ENCODE results near the gene TBC1D22A. TPM values are rescaled to one million over a fixed set of nuclear protein-coding genes. Genes with fewer than 3 reads are reported as not detected.

TBC1D22A gene
- total and polyA plus RNA-seq, 7 experiments from 2014 or later = 18.6 to 50.1 (median 39.3) TPM

- POLR2A ChIA-PET = no interaction called here
- peaks cover 0 to 25% (median 0%) of the 10 kb centered on the region in 3 experiments for H3K36me3 ChIP-seq (ENCODE audit: control insufficient read depth in 2 of 3, insufficient read depth in 3 of 3, low read length in 3 of 3)
- H3K4me3 ChIP-seq (ENCODE audit: low read length) = no peak overlapping the region
- Mint-ChIP-seq H3K27me3 (no peaks in the 10 kb centered on the region), H3K4me3 (no peak overlapping the region), H3K27ac (peak overlapping the region in 1 of 9 donors; percentile 36), H3K36me3 (peaks cover 0 to 52% (median 19%) of the 10 kb centered on the region in 5 donors), H3K9me3 (peaks cover 0 to 19% (median 0%) of the 10 kb centered on the region in 11 donors), H3K4me1 (peaks cover 4 to 20% (median 14%) of the 10 kb centered on the region in 7 donors)
- intact Hi-C loops (cut with micrococcal nuclease) = no loop called here
- DNase-seq = no peak
- no peak overlapping the region for H3K27ac ChIP-seq (ENCODE audit: low read depth, low read length)
- ATAC-seq = no peak
- CTCF ChIA-PET = no interaction called here
- H3K4me1 ChIP-seq (ENCODE audit: control insufficient read depth in 2 of 2, insufficient read depth in 2 of 2, low read length in 2 of 2) = no peaks in the 10 kb centered on the region
- H3K9me3 ChIP-seq (ENCODE audit: control insufficient read depth in 2 of 3, low read length in 3 of 3) = no peaks in the 10 kb centered on the region
- no peaks in the 10 kb centered on the region for H3K27me3 ChIP-seq (ENCODE audit: control insufficient read depth in 2 of 2, insufficient read depth in 2 of 2, low read length in 2 of 2)
These were observed 253.2 kb downstream of the TBC1D22A start for GRCh38 chr22:47015589-47016178.

- Histone ChIP-seq H3K27ac (ENCODE audit: low read depth, low read length) (no peak overlapping the region), H3K4me3 (ENCODE audit: low read length) (no peak overlapping the region), H3K9me3 (ENCODE audit: control insufficient read depth in 2 of 3, low read length in 3 of 3) (no peaks in the 10 kb centered on the region), H3K36me3 (ENCODE audit: control insufficient read depth in 2 of 3, insufficient read depth in 3 of 3, low read length in 3 of 3) (peaks cover 0 to 25% (median 0%) of the 10 kb centered on the region in 3 experiments), H3K4me1 (ENCODE audit: control insufficient read depth in 2 of 2, insufficient read depth in 2 of 2, low read length in 2 of 2) (no peaks in the 10 kb centered on the region), H3K27me3 (ENCODE audit: control insufficient read depth in 2 of 2, insufficient read depth in 2 of 2, low read length in 2 of 2) (no peaks in the 10 kb centered on the region)
- intact Hi-C loops (cut with micrococcal nuclease) = no loop called here
- CTCF ChIA-PET = no interaction called here
- no peak for ATAC-seq
- H3K9me3 Mint-ChIP-seq = peaks cover 0 to 19% (median 0%) of the 10 kb centered on the region in 11 donors
- POLR2A ChIA-PET = no interaction called here
- H3K27ac Mint-ChIP-seq = no peak overlapping the region
- H3K4me3 Mint-ChIP-seq = no peak overlapping the region
- no peaks in the 10 kb centered on the region for H3K27me3 Mint-ChIP-seq
- DNase-seq = no peak
- H3K4me1 Mint-ChIP-seq = peaks cover 4 to 18% (median 16%) of the 10 kb centered on the region in 7 donors
- peaks cover 0 to 52% (median 22%) of the 10 kb centered on the region in 5 donors for H3K36me3 Mint-ChIP-seq
These were observed 254.2 kb downstream of the TBC1D22A start for GRCh38 chr22:47016631-47017030.

- Mint-ChIP-seq H3K27me3 (no peaks in the 10 kb centered on the region), H3K27ac (no peak overlapping the region), H3K36me3 (peaks cover 0 to 55% (median 25%) of the 10 kb centered on the region in 5 donors), H3K4me1 (peaks cover 4 to 23% (median 17%) of the 10 kb centered on the region in 7 donors), H3K4me3 (no peak overlapping the region), H3K9me3 (peaks cover 0 to 19% (median 0%) of the 10 kb centered on the region in 11 donors)
- CTCF ChIA-PET = no interaction called here
- DNase-seq (no peak), ATAC-seq (no peak)
- POLR2A ChIA-PET = no interaction called here
- peaks cover 0 to 23% (median 0%) of the 10 kb centered on the region in 3 experiments for H3K36me3 ChIP-seq (ENCODE audit: control insufficient read depth in 2 of 3, insufficient read depth in 3 of 3, low read length in 3 of 3)
- no peaks in the 10 kb centered on the region for H3K27me3 ChIP-seq (ENCODE audit: control insufficient read depth in 2 of 2, insufficient read depth in 2 of 2, low read length in 2 of 2)
- intact Hi-C loops (cut with micrococcal nuclease) = no loop called here
- no peaks in the 10 kb centered on the region for H3K9me3 ChIP-seq (ENCODE audit: control insufficient read depth in 2 of 3, low read length in 3 of 3)
- no peak overlapping the region for H3K27ac ChIP-seq (ENCODE audit: low read depth, low read length)
- H3K4me1 ChIP-seq (ENCODE audit: control insufficient read depth in 2 of 2, insufficient read depth in 2 of 2, low read length in 2 of 2) = no peaks in the 10 kb centered on the region
- no peak overlapping the region for H3K4me3 ChIP-seq (ENCODE audit: low read length)
These were observed 254.8 kb downstream of the TBC1D22A start for GRCh38 chr22:47017245-47017644.

GRCh38 chr22:47018010-47018910 lies 255.8 kb downstream of the TBC1D22A start:
- ChIA-PET CTCF (interaction anchor here (0.6 kb wide), 1 partner anchor 1582 kb away, joined by 3 read pairs; no protein-coding TSS in a partner anchor), POLR2A (no interaction called here)
- Mint-ChIP-seq H3K9me3 (peaks cover 0 to 19% (median 0%) of the 10 kb centered on the region in 11 donors), H3K4me3 (peak overlapping the region in 1 of 10 donors; percentile 3), H3K36me3 (peaks cover 0 to 60% (median 27%) of the 10 kb centered on the region in 5 donors), H3K27me3 (no peaks in the 10 kb centered on the region), H3K27ac (no peak overlapping the region), H3K4me1 (peaks cover 4 to 24% (median 14%) of the 10 kb centered on the region in 7 donors)
- H3K27ac ChIP-seq (ENCODE audit: low read depth, low read length) = no peak overlapping the region
- H3K4me1 ChIP-seq (ENCODE audit: control insufficient read depth in 2 of 2, insufficient read depth in 2 of 2, low read length in 2 of 2) = no peaks in the 10 kb centered on the region
- no peaks in the 10 kb centered on the region for H3K9me3 ChIP-seq (ENCODE audit: control insufficient read depth in 2 of 3, low read length in 3 of 3)
- peaks cover 0 to 17% (median 0%) of the 10 kb centered on the region in 3 experiments for H3K36me3 ChIP-seq (ENCODE audit: control insufficient read depth in 2 of 3, insufficient read depth in 3 of 3, low read length in 3 of 3)
- no peak for ATAC-seq
- intact Hi-C loops (cut with micrococcal nuclease) = no loop called here
- H3K4me3 ChIP-seq (ENCODE audit: low read length) = no peak overlapping the region
- H3K27me3 ChIP-seq (ENCODE audit: control insufficient read depth in 2 of 2, insufficient read depth in 2 of 2, low read length in 2 of 2) = no peaks in the 10 kb centered on the region
- no peak for DNase-seq

- ATAC-seq (no peak), DNase-seq (no peak)
- no peak overlapping the region for H3K27ac ChIP-seq (ENCODE audit: low read depth, low read length)
- no peaks in the 10 kb centered on the region for H3K27me3 Mint-ChIP-seq
- H3K27ac Mint-ChIP-seq = no peak overlapping the region
- intact Hi-C loops (cut with micrococcal nuclease) = no loop called here
- ChIA-PET POLR2A (no interaction called here), CTCF (no interaction called here)
- H3K9me3 ChIP-seq (ENCODE audit: control insufficient read depth in 2 of 3, low read length in 3 of 3) = no peaks in the 10 kb centered on the region
- H3K4me1 Mint-ChIP-seq = peaks cover 4 to 32% (median 18%) of the 10 kb centered on the region in 7 donors
- peaks cover 0 to 64% (median 31%) of the 10 kb centered on the region in 5 donors for H3K36me3 Mint-ChIP-seq
- no peaks in the 10 kb centered on the region for H3K27me3 ChIP-seq (ENCODE audit: control insufficient read depth in 2 of 2, insufficient read depth in 2 of 2, low read length in 2 of 2)
- H3K4me3 Mint-ChIP-seq = no peak overlapping the region
- no peak overlapping the region for H3K4me3 ChIP-seq (ENCODE audit: low read length)
- no peaks in the 10 kb centered on the region for H3K4me1 ChIP-seq (ENCODE audit: control insufficient read depth in 2 of 2, insufficient read depth in 2 of 2, low read length in 2 of 2)
- H3K36me3 ChIP-seq (ENCODE audit: control insufficient read depth in 2 of 3, insufficient read depth in 3 of 3, low read length in 3 of 3) = peaks cover 0 to 12% (median 0%) of the 10 kb centered on the region in 3 experiments
- peaks cover 0 to 19% (median 0%) of the 10 kb centered on the region in 11 donors for H3K9me3 Mint-ChIP-seq
These were observed 256.8 kb downstream of the TBC1D22A start for GRCh38 chr22:47019012-47019790.

- Histone ChIP-seq H3K4me3 (ENCODE audit: low read length) (no peak overlapping the region), H3K4me1 (ENCODE audit: control insufficient read depth in 2 of 2, insufficient read depth in 2 of 2, low read length in 2 of 2) (no peaks in the 10 kb centered on the region), H3K36me3 (ENCODE audit: control insufficient read depth in 2 of 3, insufficient read depth in 3 of 3, low read length in 3 of 3) (peaks cover 0 to 10% (median 0%) of the 10 kb centered on the region in 3 experiments), H3K9me3 (ENCODE audit: control insufficient read depth in 2 of 3, low read length in 3 of 3) (no peaks in the 10 kb centered on the region), H3K27me3 (ENCODE audit: control insufficient read depth in 2 of 2, insufficient read depth in 2 of 2, low read length in 2 of 2) (no peaks in the 10 kb centered on the region), H3K27ac (ENCODE audit: low read depth, low read length) (no peak overlapping the region)
- no peak for DNase-seq
- peaks cover 4 to 32% (median 20%) of the 10 kb centered on the region in 7 donors for H3K4me1 Mint-ChIP-seq
- peaks cover 0 to 19% (median 0%) of the 10 kb centered on the region in 11 donors for H3K9me3 Mint-ChIP-seq
- ChIA-PET CTCF (no interaction called here), POLR2A (interaction anchor here (0.7 kb wide), 1 partner anchor 212 kb away, joined by 3 read pairs; no protein-coding TSS in a partner anchor)
- peaks cover 0 to 62% (median 31%) of the 10 kb centered on the region in 5 donors for H3K36me3 Mint-ChIP-seq
- no peak overlapping the region for H3K4me3 Mint-ChIP-seq
- no peak for ATAC-seq
- no peak overlapping the region for H3K27ac Mint-ChIP-seq
- intact Hi-C loops (cut with micrococcal nuclease) = no loop called here
- H3K27me3 Mint-ChIP-seq = no peaks in the 10 kb centered on the region
These were observed 257.7 kb downstream of the TBC1D22A start for GRCh38 chr22:47020166-47020565.

Data from naive thymus-derived CD4-positive, alpha-beta T cell (primary cell).